ENCODE data around the gene TLL1. TPM values are rescaled to one million over a fixed set of nuclear protein-coding genes. Genes with fewer than 3 reads are reported as not detected.

The TLL1 gene
- total RNA-seq, 1 experiment from 2014 or later = not detected

DNA sequence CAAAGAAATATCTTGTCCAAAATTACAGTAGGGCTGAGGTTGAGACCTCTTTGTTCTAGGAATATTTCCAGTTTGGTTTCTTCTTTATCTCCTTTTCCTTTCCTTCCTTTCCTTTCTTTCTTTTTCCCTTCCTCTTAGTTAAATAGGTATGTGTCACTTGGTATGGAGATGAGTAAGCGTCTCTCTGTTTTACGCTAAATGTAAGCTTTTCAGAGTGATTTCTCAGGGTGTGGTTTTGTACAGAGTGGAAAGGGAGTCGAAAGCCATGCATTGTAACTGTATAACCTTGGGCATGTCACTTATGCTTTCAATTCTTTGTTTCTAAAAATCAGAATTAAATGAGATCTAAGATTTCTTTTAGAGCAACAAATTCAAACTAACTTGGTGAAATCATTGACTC, 54.8 kb downstream of the TLL1 start:
- Histone ChIP-seq H3K27ac (ENCODE audit: insufficient read length, low read depth, low read length) (no peak overlapping the region), H3K27me3 (ENCODE audit: insufficient read depth, low read length) (no peaks in the 10 kb centered on the region), H3K23me2 (ENCODE audit: insufficient read length, low read depth, low read length, poor library complexity, severe bottlenecking) (no peaks in the 10 kb centered on the region), H2AK5ac (ENCODE audit: insufficient read length, low read length) (no peak overlapping the region), H3K56ac (ENCODE audit: insufficient read length, low read depth, low read length) (no peak overlapping the region), H3K14ac (ENCODE audit: insufficient read depth, low read length) (no peak overlapping the region), H3T11ph (ENCODE audit: low read length) (no peak overlapping the region), H4K8ac (replicated peaks; ENCODE audit: insufficient read length, low read depth, low read length) (no peak overlapping the region), H2BK12ac (ENCODE audit: insufficient read length, low read depth, low read length) (no peak overlapping the region), H2BK15ac (ENCODE audit: low read depth, low read length) (no peak overlapping the region), H2AFZ (ENCODE audit: low read length) (no peak overlapping the region), H3K23ac (ENCODE audit: insufficient read length, low read depth, low read length) (no peak overlapping the region), H3K4ac (ENCODE audit: low read depth, low read length) (no peak overlapping the region), H3K79me1 (ENCODE audit: insufficient read depth, low read depth, low read length, poor library complexity, severe bottlenecking) (no peaks in the 10 kb centered on the region), H2BK120ac (ENCODE audit: low read depth, low read length, poor library complexity, severe bottlenecking) (no peak overlapping the region), H3K4me1 (ENCODE audit: insufficient read depth, low read length) (no peaks in the 10 kb centered on the region), H4K5ac (ENCODE audit: insufficient read length, low read depth, low read length) (no peak overlapping the region), H3K9me3 (ENCODE audit: control insufficient read depth, low read depth, low read length) (no peaks in the 10 kb centered on the region), H3K79me2 (ENCODE audit: insufficient read depth, low read length) (no peaks in the 10 kb centered on the region), H2BK20ac (ENCODE audit: low read depth, low read length, poor library complexity, severe bottlenecking) (no peak overlapping the region), H3K9ac (ENCODE audit: extremely low read depth, insufficient read length, low read length) (no peak overlapping the region), H3K18ac (ENCODE audit: insufficient read length, low read depth, low read length) (no peak overlapping the region), H4K20me1 (ENCODE audit: control insufficient read depth, insufficient read depth, insufficient read length) (no peaks in the 10 kb centered on the region), H3K4me2 (ENCODE audit: insufficient read depth, insufficient read length, low read length) (no peak overlapping the region), H2BK5ac (ENCODE audit: insufficient read length, low read length) (no peak overlapping the region), H4K91ac (ENCODE audit: insufficient read length, low read depth, low read length) (no peak overlapping the region)
- no peak overlapping the region for H3K27ac Mint-ChIP-seq
- no peaks in the 10 kb centered on the region for H3K9me3 Mint-ChIP-seq
- TF ChIP-seq, protein P1, sequence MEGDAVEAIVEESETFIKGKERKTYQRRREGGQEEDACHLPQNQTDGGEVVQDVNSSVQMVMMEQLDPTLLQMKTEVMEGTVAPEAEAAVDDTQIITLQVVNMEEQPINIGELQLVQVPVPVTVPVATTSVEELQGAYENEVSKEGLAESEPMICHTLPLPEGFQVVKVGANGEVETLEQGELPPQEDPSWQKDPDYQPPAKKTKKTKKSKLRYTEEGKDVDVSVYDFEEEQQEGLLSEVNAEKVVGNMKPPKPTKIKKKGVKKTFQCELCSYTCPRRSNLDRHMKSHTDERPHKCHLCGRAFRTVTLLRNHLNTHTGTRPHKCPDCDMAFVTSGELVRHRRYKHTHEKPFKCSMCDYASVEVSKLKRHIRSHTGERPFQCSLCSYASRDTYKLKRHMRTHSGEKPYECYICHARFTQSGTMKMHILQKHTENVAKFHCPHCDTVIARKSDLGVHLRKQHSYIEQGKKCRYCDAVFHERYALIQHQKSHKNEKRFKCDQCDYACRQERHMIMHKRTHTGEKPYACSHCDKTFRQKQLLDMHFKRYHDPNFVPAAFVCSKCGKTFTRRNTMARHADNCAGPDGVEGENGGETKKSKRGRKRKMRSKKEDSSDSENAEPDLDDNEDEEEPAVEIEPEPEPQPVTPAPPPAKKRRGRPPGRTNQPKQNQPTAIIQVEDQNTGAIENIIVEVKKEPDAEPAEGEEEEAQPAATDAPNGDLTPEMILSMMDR (conservative IDR thresholded peaks at IDR 0.05) = no peak
- DNase-seq = no peak
- H3K4me1 Mint-ChIP-seq = peaks cover 13 to 19% of the 10 kb centered on the region in 2 experiments
- no peaks in the 10 kb centered on the region for H3K27me3 Mint-ChIP-seq (ENCODE audit: low read depth)
- H3K4me3 Mint-ChIP-seq = no peak overlapping the region
- H3K36me3 Mint-ChIP-seq (ENCODE audit: insufficient read depth in 1 of 3, low read depth in 3 of 3) = no peaks in the 10 kb centered on the region
- WGBS (ENCODE audit: extremely low coverage, insufficient read length, low lambda C conversion rate) = no CpG with 5 or more reads among the region's 3 CpGs
